Osteocyte (in vitro differentiated cells): Measurements from ENCODE around the gene TENM3. TPM values are rescaled to one million over a fixed set of nuclear protein-coding genes. Genes with fewer than 3 reads are reported as not detected.

ENCODE experiments used
- DNase-seq: peaks from one replicate; pipeline ENCODE4 v3.0.0; 2021; ENCODE audit warnings: mixed read lengths; ENCODE audit not compliant: unreplicated experiment; ENCODE audit errors: extremely low spot score
- H3K27ac Mint-ChIP-seq: one replicate; pipeline ENCODE4 v1.8.0; 2021; ENCODE audit warnings: mild to moderate bottlenecking, mixed read lengths; ENCODE audit not compliant: unreplicated experiment
- H3K27me3 Mint-ChIP-seq: one replicate; pipeline ENCODE4 v1.8.0; 2021; ENCODE audit warnings: mixed read lengths; ENCODE audit not compliant: unreplicated experiment
- H3K36me3 Mint-ChIP-seq: one replicate; pipeline ENCODE4 v1.8.0; 2021; ENCODE audit warnings: mixed read lengths; ENCODE audit not compliant: unreplicated experiment
- H3K4me1 Mint-ChIP-seq: one replicate; pipeline ENCODE4 v1.8.0; 2021; ENCODE audit warnings: mixed read lengths; ENCODE audit not compliant: unreplicated experiment
- H3K4me3 Mint-ChIP-seq: one replicate; pipeline ENCODE4 v1.8.0; 2021; ENCODE audit warnings: mild to moderate bottlenecking, moderate library complexity, mixed read lengths; ENCODE audit not compliant: unreplicated experiment
- H3K9me3 Mint-ChIP-seq: one replicate; pipeline ENCODE4 v1.8.0; 2021; ENCODE audit warnings: mixed read lengths; ENCODE audit not compliant: unreplicated experiment
- total RNA-seq: library from RNA; stranded (reverse); gene quantifications from 2 replicates; pipeline ENCODE4 v1.2.1, GENCODE V29; 2021
- TF ChIP-seq, protein P1 (sequence below): fragments of 200-600 bp; sonication (generic); IDR thresholded peaks from 2 replicates; pipeline ENCODE4 v1.5.0; 2021; ENCODE audit warnings: antibody characterized with exemption, mild to moderate bottlenecking, moderate library complexity

The TENM3 gene
- total RNA-seq, 1 donor from 2014 or later: 78.3 TPM

DNA sequence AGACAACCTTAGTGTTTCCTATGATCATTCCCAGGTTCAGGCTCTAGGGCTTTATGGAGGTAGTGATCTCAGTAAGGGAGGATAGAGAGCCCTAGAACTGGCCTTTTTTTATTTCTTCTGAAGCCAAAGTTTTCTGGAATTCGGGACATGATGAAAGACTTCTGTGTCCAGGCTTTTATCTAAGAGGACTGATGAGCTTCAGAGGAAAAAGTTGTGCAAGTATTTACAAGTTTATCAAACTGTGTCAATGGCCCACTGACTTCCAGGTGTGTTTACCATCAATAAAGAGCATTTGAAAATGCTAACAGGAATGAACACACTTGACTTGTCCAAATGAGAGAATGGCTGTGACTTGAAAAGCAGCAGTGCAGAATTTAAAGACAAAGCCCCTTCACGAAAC is 419.3 kb downstream of the TENM3 start:
- H3K9me3 Mint-ChIP-seq: peaks cover 9% of the 10 kb centered on the region
- TF ChIP-seq, protein P1, sequence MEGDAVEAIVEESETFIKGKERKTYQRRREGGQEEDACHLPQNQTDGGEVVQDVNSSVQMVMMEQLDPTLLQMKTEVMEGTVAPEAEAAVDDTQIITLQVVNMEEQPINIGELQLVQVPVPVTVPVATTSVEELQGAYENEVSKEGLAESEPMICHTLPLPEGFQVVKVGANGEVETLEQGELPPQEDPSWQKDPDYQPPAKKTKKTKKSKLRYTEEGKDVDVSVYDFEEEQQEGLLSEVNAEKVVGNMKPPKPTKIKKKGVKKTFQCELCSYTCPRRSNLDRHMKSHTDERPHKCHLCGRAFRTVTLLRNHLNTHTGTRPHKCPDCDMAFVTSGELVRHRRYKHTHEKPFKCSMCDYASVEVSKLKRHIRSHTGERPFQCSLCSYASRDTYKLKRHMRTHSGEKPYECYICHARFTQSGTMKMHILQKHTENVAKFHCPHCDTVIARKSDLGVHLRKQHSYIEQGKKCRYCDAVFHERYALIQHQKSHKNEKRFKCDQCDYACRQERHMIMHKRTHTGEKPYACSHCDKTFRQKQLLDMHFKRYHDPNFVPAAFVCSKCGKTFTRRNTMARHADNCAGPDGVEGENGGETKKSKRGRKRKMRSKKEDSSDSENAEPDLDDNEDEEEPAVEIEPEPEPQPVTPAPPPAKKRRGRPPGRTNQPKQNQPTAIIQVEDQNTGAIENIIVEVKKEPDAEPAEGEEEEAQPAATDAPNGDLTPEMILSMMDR: no peak
- no peaks in the 10 kb centered on the region for H3K27me3 Mint-ChIP-seq
- no peak for DNase-seq
- H3K4me1 Mint-ChIP-seq: no peaks in the 10 kb centered on the region
- peaks cover 9% of the 10 kb centered on the region for H3K36me3 Mint-ChIP-seq
- no peak overlapping the region for H3K4me3 Mint-ChIP-seq
- H3K27ac Mint-ChIP-seq: no peak overlapping the region

DNA sequence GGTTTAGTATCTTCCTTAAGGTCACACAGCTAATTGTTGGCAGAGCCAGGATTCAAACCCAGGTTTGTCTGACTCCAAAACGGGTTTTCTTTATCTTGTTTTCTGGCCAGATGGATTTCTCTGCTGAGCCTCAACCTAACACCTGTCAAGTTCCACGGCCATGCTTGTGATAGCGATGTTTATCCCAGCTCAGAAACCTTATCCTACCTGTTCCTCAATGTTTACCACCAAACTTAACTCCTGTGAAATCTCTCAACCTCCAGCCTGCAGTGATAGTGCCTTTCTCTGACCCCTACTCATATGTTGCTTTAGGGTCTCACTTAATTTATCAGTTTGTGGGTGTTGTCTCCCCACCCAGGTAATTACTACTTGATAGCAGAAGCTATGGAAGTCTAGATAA is 428.0 kb downstream of the TENM3 start:
- H3K27ac Mint-ChIP-seq: no peak overlapping the region

DNA sequence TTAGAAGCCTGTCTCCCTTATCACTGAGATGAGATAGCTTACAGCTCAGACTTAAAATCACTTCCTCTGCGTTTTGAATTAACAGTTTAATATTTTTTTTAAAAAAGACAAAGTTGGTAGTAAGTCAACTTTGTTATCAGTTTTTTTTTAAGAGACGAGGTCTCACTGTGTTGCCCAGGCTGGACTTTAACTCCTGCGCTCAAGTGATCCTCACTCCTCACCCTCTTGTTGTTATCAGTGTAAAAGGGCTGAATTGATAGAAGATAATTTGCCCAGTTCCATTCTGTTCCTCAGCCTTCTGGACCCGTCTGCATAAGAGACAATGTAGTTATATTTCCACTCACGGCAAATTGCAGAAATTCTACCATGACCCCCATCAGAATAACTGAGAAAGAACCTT is 428.5 kb downstream of the TENM3 start:
- Mint-ChIP-seq H3K27ac (no peak overlapping the region), H3K9me3 (no peaks in the 10 kb centered on the region), H3K4me1 (no peaks in the 10 kb centered on the region), H3K4me3 (no peak overlapping the region), H3K27me3 (no peaks in the 10 kb centered on the region), H3K36me3 (peaks cover 4% of the 10 kb centered on the region)
- DNase-seq: no peak
- TF ChIP-seq, protein P1: no peak

More for the DNA sequence above, 428.0 kb downstream of the TENM3 start:
- H3K4me1 Mint-ChIP-seq: no peaks in the 10 kb centered on the region
- DNase-seq: no peak
- peaks cover 4% of the 10 kb centered on the region for H3K36me3 Mint-ChIP-seq
- TF ChIP-seq, protein P1: no peak
- no peaks in the 10 kb centered on the region for H3K27me3 Mint-ChIP-seq
- H3K4me3 Mint-ChIP-seq: no peak overlapping the region
- no peaks in the 10 kb centered on the region for H3K9me3 Mint-ChIP-seq

DNA sequence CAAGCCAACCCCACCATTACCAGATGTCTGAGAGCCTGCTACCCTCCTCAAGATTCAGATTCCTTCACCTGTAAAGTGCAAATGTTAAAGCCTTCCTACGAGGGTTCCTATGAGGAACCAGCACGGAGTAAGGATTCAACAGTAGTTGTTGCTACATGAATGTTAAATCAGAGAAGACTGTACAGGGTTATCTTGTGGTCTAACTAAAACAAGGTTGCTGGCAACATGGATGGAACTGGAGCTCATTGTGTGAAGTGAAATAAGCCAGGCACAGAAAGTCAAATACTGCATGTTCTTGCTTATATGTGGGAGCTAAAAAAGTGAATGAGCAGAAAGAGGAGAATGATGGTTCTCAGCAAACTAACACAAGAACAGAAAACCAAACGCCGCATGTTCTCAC is 435.4 kb downstream of the TENM3 start:
- no peaks in the 10 kb centered on the region for H3K27me3 Mint-ChIP-seq
- H3K9me3 Mint-ChIP-seq: no peaks in the 10 kb centered on the region
- TF ChIP-seq, protein P1: no peak
- DNase-seq: no peak
- H3K36me3 Mint-ChIP-seq: peaks cover 19% of the 10 kb centered on the region
- H3K4me3 Mint-ChIP-seq: no peak overlapping the region
- H3K27ac Mint-ChIP-seq: no peak overlapping the region
- no peaks in the 10 kb centered on the region for H3K4me1 Mint-ChIP-seq

DNA sequence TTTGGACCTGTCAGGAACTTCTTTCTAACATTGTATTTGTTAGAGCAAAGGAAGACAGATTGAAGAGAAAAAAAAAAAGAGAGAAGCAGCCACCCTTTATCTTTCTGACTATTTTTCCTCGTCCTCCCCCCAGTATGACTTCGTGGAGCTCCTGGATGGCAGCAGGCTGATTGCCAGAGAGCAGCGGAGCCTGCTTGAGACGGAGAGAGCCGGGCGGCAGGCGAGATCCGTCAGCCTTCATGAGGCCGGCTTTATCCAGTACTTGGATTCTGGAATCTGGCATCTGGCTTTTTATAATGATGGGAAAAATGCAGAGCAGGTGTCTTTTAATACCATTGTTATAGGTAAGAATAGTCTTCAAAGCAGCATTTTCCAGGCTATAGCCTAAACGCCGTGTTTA is 436.3 kb downstream of the TENM3 start:
- H3K9me3 Mint-ChIP-seq: no peaks in the 10 kb centered on the region
- TF ChIP-seq, protein P1: no peak
- H3K4me1 Mint-ChIP-seq: no peaks in the 10 kb centered on the region
- no peak overlapping the region for H3K27ac Mint-ChIP-seq
- H3K4me3 Mint-ChIP-seq: no peak overlapping the region
- H3K27me3 Mint-ChIP-seq: no peaks in the 10 kb centered on the region
- DNase-seq: no peak
- peaks cover 17% of the 10 kb centered on the region for H3K36me3 Mint-ChIP-seq
